A549 (cell line): ENCODE data around the gene FAAP24. TPM values are rescaled to one million over a fixed set of nuclear protein-coding genes. Genes with fewer than 3 reads are reported as not detected.

ENCODE experiments used
- ATAC-seq, 2 experiments: fragments of 200-7000 bp in 1 of 2; fragments of >200 bp in 1 of 2; cut with Nextera tagmentation in 1 of 2; cut with Tn5 transposase in 1 of 2; 3 replicates each; pipeline versions ENCODE4 v1.8.0 to v1.9.1; 2018 to 2020; ENCODE audit warnings: mild to moderate bottlenecking in 1 of 2, moderate library complexity in 1 of 2
- CTCF ChIA-PET: fragments of 300-600 bp; sonication (Branson Sonifier 250); formaldehyde crosslinking; extraction: SDS; loops from one replicate; lab custom pipeline; 2021; ENCODE audit warnings: antibody characterized with exemption, inconsistent platforms; lab: Yijun Ruan, JAX
- POLR2A ChIA-PET: fragments of 350-600 bp; formaldehyde crosslinking; extraction: SDS; loops from one replicate; lab custom pipeline; 2021; ENCODE audit warnings: antibody characterized with exemption, inconsistent platforms; lab: Yijun Ruan, JAX
- DNase-seq, 2 experiments: peaks; one replicate each; pipeline versions ENCODE4 v3.0.0 to v3.0.0-alpha.2; 2011 to 2016; ENCODE audit warnings: low read depth in 1 of 2, low spot score in 1 of 2
- FAIRE-seq: peaks from 2 replicates; lab custom pipeline; 2011; peaks lifted over from hg19 to GRCh38; lab: Jason Lieb, UNC
- H3K27ac ChIP-seq, 2 experiments: fragments of >200 bp; sonication (Bioruptor Twin); formaldehyde crosslinking; 3 replicates each; pipeline ENCODE4 v1.5.1; 2016 to 2017
- H3K4me1 ChIP-seq: fragments of >200 bp; sonication (Bioruptor Twin); formaldehyde crosslinking; 3 replicates; pipeline ENCODE4 v1.6.1; 2016
- H3K4me2 ChIP-seq: fragments of >200 bp; sonication (Bioruptor Twin); formaldehyde crosslinking; 3 replicates; pipeline ENCODE4 v1.6.1; 2016
- H3K4me3 ChIP-seq: fragments of >200 bp; sonication (Bioruptor Twin); formaldehyde crosslinking; 3 replicates; pipeline ENCODE4 v1.5.1; 2016
- H3K9me3 ChIP-seq: fragments of >200 bp; sonication (Bioruptor Twin); formaldehyde crosslinking; 3 replicates; pipeline ENCODE4 v1.6.1; 2016
- CHD4 ChIP-seq: fragments of 200-600 bp; sonication (generic); IDR thresholded peaks from 2 replicates; pipeline ENCODE4 v1.6.1; 2016; ENCODE audit warnings: antibody characterized with exemption, mild to moderate bottlenecking, borderline replicate concordance
- EP300 ChIP-seq, 2 experiments: fragments of >200 bp; sonication (Bioruptor Twin); formaldehyde crosslinking; IDR thresholded peaks; 2 replicates in 1 of 2; 3 replicates in 1 of 2; pipeline ENCODE4 v1.6.1; 2016 to 2017
- ESRRA ChIP-seq: fragments of 150-350 bp; IDR thresholded peaks from 2 replicates; pipeline ENCODE4 v1.6.1; 2014; ENCODE audit warnings: mild to moderate bottlenecking, low read length, borderline replicate concordance
- FOSL2 ChIP-seq, 2 experiments: fragments of 450-650 bp in 1 of 2; fragments of >200 bp in 1 of 2; sonication (Bioruptor Twin) in 1 of 2; formaldehyde crosslinking; IDR thresholded peaks; 2 replicates each; pipeline versions ENCODE4 v1.5.0 to v1.6.1; 2016 to 2020; ENCODE audit warnings: mild to moderate bottlenecking in 1 of 2, moderate library complexity in 1 of 2
- FOXS1 ChIP-seq: fragments of 250-450 bp; sonication (Bioruptor Pico); IDR thresholded peaks from 2 replicates; pipeline ENCODE4 v1.5.0; 2020; ENCODE audit warnings: mild to moderate bottlenecking, moderate library complexity
- GATA3 ChIP-seq: IDR thresholded peaks from 2 replicates; pipeline ENCODE4 v1.6.1; 2012; ENCODE audit warnings: borderline replicate concordance
- HDAC2 ChIP-seq: fragments of 200-600 bp; sonication (generic); IDR thresholded peaks from 2 replicates; pipeline ENCODE4 v1.6.1; 2016
- HEYL ChIP-seq: fragments of 250-450 bp; sonication (Bioruptor Pico); IDR thresholded peaks from 2 replicates; pipeline ENCODE4 v1.8.0; 2021; ENCODE audit warnings: mild to moderate bottlenecking, moderate library complexity
- MYC ChIP-seq: IDR thresholded peaks from 2 replicates; pipeline ENCODE4 v1.6.1; 2012; ENCODE audit warnings: mild to moderate bottlenecking, inconsistent platforms, low read length, improper control_type of control experiment, borderline replicate concordance
- NR3C1 ChIP-seq: fragments of >200 bp; sonication (Bioruptor Twin); formaldehyde crosslinking; IDR thresholded peaks from 3 replicates; pipeline ENCODE4 v1.6.1; 2017
- PBX3 ChIP-seq: IDR thresholded peaks from 2 replicates; pipeline ENCODE4 v1.6.1; 2012
- PHF8 ChIP-seq: fragments of 200-600 bp; sonication (generic); IDR thresholded peaks from 2 replicates; pipeline ENCODE4 v1.6.1; 2016; ENCODE audit warnings: low read depth, mild to moderate bottlenecking, antibody characterized with exemption, moderate library complexity, borderline replicate concordance
- POLR2A ChIP-seq: IDR thresholded peaks from 2 replicates; pipeline ENCODE4 v1.6.1; 2012; ENCODE audit warnings: mild to moderate bottlenecking, low read length
- RCOR1 ChIP-seq: fragments of 150-350 bp; IDR thresholded peaks from 2 replicates; pipeline ENCODE4 v1.6.1; 2014; ENCODE audit warnings: antibody characterized with exemption, low read length, low read depth
- TFCP2L1 ChIP-seq: fragments of 250-450 bp; sonication (Bioruptor Pico); IDR thresholded peaks from 2 replicates; pipeline ENCODE4 v1.5.0; 2021; ENCODE audit warnings: mild to moderate bottlenecking
- WGBS: methylation state at CpG from one replicate; pipeline ENCODE4 v1.1.6; 2017; ENCODE audit errors: missing lambda C conversion rate; 5-methylcytosine and 5-hydroxymethylcytosine counted together
- polyA plus RNA-seq, 4 experiments: library from polyadenylated mRNA; depleted of rRNA in 3 of 4; stranded (reverse); fragments of >200 nt; fragmentation: RNase III in 1 of 4; extraction: RNeasy Plus Mini Kit Qiagen cat#74134 plus additional on column Dnase treatment in 1 of 4; gene quantifications; 2 replicates in 3 of 4; 3 replicates in 1 of 4; pipeline ENCODE4 v1.2.3, GENCODE V29; 2011 to 2017
- TF ChIP-seq, protein P1 (sequence below): IDR thresholded peaks from 2 replicates; pipeline ENCODE4 v1.6.1; 2012; ENCODE audit warnings: low read depth, borderline replicate concordance
- TF ChIP-seq, protein P2 (sequence below): fragments of 250-450 bp; sonication (Bioruptor Pico); IDR thresholded peaks from 2 replicates; pipeline ENCODE4 v1.5.0; 2020; ENCODE audit warnings: low read depth, mild to moderate bottlenecking, moderate library complexity
- TF ChIP-seq, protein P3 (sequence below): fragments of >200 bp; sonication (Bioruptor Twin); formaldehyde crosslinking; IDR thresholded peaks from 2 replicates; pipeline ENCODE4 v1.6.1; 2016

The FAAP24 gene
- polyA plus RNA-seq, 2 of the 4 experiments (the other 2 are of a cell fraction), result 14.2 to 14.4 TPM

- ATAC-seq, result no peak
- Histone ChIP-seq H3K4me3 (no peak overlapping the region), H3K4me2 (no peak overlapping the region), H3K4me1 (peaks cover 12% of the 10 kb centered on the region; the same call in 2 of the 3 replicates), H3K27ac (no peak overlapping the region), H3K9me3 (no peaks in the 10 kb centered on the region)
- WGBS, result 93% methylated on average over 9 of the region's 9 CpGs
- POLR2A ChIA-PET, result no interaction called here
- peak; percentile 49 for FAIRE-seq
- no peak for DNase-seq
- CTCF ChIA-PET, result interaction anchor here (0.7 to 3.0 kb wide), 8 partner anchors 10 to 839 kb away, joined by 3 to 15 read pairs (median 4); no protein-coding TSS in a partner anchor
- TF ChIP-seq RCOR1 (no peak), HEYL (no peak), FOSL2 (IDR thresholded peaks at IDR 0.05) (no peak), FOSL2 (CRISPR knock-in tag; IDR thresholded peaks at IDR 0.05) (no peak), PHF8 (no peak), GATA3 (no peak), FOXS1 (CRISPR knock-in tag) (no peak), TFCP2L1 (CRISPR knock-in tag) (no peak), POLR2A (no peak), EP300 (IDR thresholded peaks at IDR 0.05) (no peak), CHD4 (no peak), NR3C1 (no peak), ESRRA (no peak), MYC (no peak)
- TF ChIP-seq, protein P1, sequence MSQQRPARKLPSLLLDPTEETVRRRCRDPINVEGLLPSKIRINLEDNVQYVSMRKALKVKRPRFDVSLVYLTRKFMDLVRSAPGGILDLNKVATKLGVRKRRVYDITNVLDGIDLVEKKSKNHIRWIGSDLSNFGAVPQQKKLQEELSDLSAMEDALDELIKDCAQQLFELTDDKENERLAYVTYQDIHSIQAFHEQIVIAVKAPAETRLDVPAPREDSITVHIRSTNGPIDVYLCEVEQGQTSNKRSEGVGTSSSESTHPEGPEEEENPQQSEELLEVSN, result no peak
- TF ChIP-seq, protein P2, sequence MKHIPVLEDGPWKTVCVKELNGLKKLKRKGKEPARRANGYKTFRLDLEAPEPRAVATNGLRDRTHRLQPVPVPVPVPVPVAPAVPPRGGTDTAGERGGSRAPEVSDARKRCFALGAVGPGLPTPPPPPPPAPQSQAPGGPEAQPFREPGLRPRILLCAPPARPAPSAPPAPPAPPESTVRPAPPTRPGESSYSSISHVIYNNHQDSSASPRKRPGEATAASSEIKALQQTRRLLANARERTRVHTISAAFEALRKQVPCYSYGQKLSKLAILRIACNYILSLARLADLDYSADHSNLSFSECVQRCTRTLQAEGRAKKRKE (CRISPR knock-in tag), result no peak
Observed at GRCh38 chr19:32966750-32967149, 5.3 kb upstream of the FAAP24 start.

DNA sequence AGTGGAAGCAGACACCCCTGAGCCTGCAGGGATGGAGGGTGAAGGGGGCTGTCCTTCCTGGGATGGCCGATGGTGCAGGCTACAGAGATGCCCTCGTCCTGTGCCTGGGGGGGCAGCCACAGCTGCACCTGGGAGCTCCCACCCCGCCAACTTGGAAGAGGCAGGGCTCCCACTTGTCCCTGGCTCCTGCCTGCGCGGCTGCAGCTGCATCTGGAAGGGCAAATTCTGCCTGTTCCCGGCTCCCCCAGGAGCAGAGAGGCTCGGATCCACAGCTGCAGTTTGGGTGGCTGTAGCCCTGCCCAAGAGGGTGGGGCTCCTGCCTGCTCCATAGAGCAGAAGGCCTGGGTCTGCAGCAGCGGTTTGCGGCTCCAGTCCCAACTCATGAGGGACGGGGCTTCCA lies 2.5 kb upstream of the FAAP24 start:
- POLR2A ChIA-PET, result no interaction called here
- peaks cover 12% of the 10 kb centered on the region; the same call in 2 of the 3 replicates for H3K4me1 ChIP-seq
- H3K27ac ChIP-seq, result no peak overlapping the region
- DNase-seq, result no peak
- H3K4me3 ChIP-seq, result no peak overlapping the region
- H3K4me2 ChIP-seq, result no peak overlapping the region
- TF ChIP-seq HDAC2 (no peak), PBX3 (no peak)
- TF ChIP-seq, protein P3, sequence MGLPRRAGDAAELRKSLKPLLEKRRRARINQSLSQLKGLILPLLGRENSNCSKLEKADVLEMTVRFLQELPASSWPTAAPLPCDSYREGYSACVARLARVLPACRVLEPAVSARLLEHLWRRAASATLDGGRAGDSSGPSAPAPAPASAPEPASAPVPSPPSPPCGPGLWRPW, result no peak
- FAIRE-seq, result no peak
- no peak for ATAC-seq
- CTCF ChIA-PET, result interaction anchor here (0.8 to 3.0 kb wide), 6 partner anchors 15 to 156 kb away, joined by 3 to 15 read pairs (median 4); no protein-coding TSS in a partner anchor
- 88% methylated on average over 10 of the region's 10 CpGs for WGBS
- H3K9me3 ChIP-seq, result no peaks in the 10 kb centered on the region

- WGBS, result 16% methylated on average over 21 of the region's 21 CpGs
- CTCF ChIA-PET, result interaction anchor here (0.7 to 16.5 kb wide), 15 partner anchors 12 to 410 kb away, joined by 3 to 349 read pairs (median 3); partner anchors contain the start of gene GPATCH1
- Histone ChIP-seq H3K4me3 (peak overlapping the region; percentile 60), H3K27ac (peak overlapping the region; percentile 75 to 85), H3K9me3 (no peaks in the 10 kb centered on the region), H3K4me2 (peak overlapping the region; percentile 81), H3K4me1 (peaks cover 12% of the 10 kb centered on the region; the same call in 2 of the 3 replicates)
- POLR2A ChIA-PET, result interaction anchor here (0.6 to 2.8 kb wide), 7 partner anchors 26 to 280 kb away, joined by 3 to 16 read pairs (median 3); partner anchors contain the start of genes NUDT19 and RHPN2
- DNase-seq (no peak), ATAC-seq (peak in 1 of 2 experiments; percentile 15; a peak in 3 of 6 replicates), FAIRE-seq (no peak)
- no peak for TF ChIP-seq HDAC2
Observed at GRCh38 chr19:32971012-32971595, 938 bp upstream of the FAAP24 start.
